ENCODE measurements around the gene NBPF11. TPM values are rescaled to one million over a fixed set of nuclear protein-coding genes. Genes with fewer than 3 reads are reported as not detected.

NBPF11 gene
- total and polyA plus RNA-seq, 2 of the 8 experiments (the other 6 are each of a cell fraction or from before 2014, with no cell fraction given): 8.7 to 9.2 TPM

DNA sequence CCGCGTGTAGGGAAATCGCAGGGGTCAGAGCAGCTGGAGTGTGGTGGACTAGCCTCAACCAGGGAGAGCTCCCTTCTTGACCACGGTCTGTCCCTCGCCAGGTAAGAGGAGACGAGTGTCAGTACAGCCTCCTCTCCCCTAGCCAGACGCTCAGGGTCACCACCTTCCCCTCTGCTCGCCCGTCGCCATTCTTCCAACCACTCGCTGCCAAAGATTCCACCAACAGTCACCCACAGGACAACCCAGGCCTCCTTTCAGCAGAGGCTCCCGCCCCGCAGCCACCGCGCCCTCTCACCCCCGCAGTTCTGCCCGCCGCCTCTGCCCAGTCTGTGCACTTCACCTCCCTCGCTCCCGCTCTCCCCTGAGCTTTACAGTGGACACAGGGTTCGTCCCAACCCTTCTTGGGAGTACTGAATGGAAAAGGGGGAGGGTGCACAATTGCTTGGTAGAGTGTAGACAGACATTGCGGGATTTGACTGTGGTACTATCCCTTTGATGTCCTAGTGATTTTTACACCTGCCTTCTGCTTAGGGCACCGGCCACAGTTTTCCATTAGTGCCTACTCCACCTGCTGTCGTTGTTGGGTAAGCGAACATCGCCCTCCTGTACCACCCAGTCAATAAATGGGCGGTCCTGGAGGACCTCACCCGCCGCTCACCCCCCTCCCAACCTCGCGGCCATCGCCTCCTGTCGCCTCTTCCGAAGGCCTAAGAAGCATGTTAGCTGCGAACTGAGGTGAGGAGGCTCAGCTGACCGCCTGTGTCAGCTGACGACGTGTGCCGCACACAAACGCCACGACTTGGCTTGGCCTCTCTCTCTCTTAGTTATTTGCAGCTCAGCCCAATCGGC lies 9.2 kb upstream of the NBPF11 start (continued):
- TF ChIP-seq, protein P1, sequence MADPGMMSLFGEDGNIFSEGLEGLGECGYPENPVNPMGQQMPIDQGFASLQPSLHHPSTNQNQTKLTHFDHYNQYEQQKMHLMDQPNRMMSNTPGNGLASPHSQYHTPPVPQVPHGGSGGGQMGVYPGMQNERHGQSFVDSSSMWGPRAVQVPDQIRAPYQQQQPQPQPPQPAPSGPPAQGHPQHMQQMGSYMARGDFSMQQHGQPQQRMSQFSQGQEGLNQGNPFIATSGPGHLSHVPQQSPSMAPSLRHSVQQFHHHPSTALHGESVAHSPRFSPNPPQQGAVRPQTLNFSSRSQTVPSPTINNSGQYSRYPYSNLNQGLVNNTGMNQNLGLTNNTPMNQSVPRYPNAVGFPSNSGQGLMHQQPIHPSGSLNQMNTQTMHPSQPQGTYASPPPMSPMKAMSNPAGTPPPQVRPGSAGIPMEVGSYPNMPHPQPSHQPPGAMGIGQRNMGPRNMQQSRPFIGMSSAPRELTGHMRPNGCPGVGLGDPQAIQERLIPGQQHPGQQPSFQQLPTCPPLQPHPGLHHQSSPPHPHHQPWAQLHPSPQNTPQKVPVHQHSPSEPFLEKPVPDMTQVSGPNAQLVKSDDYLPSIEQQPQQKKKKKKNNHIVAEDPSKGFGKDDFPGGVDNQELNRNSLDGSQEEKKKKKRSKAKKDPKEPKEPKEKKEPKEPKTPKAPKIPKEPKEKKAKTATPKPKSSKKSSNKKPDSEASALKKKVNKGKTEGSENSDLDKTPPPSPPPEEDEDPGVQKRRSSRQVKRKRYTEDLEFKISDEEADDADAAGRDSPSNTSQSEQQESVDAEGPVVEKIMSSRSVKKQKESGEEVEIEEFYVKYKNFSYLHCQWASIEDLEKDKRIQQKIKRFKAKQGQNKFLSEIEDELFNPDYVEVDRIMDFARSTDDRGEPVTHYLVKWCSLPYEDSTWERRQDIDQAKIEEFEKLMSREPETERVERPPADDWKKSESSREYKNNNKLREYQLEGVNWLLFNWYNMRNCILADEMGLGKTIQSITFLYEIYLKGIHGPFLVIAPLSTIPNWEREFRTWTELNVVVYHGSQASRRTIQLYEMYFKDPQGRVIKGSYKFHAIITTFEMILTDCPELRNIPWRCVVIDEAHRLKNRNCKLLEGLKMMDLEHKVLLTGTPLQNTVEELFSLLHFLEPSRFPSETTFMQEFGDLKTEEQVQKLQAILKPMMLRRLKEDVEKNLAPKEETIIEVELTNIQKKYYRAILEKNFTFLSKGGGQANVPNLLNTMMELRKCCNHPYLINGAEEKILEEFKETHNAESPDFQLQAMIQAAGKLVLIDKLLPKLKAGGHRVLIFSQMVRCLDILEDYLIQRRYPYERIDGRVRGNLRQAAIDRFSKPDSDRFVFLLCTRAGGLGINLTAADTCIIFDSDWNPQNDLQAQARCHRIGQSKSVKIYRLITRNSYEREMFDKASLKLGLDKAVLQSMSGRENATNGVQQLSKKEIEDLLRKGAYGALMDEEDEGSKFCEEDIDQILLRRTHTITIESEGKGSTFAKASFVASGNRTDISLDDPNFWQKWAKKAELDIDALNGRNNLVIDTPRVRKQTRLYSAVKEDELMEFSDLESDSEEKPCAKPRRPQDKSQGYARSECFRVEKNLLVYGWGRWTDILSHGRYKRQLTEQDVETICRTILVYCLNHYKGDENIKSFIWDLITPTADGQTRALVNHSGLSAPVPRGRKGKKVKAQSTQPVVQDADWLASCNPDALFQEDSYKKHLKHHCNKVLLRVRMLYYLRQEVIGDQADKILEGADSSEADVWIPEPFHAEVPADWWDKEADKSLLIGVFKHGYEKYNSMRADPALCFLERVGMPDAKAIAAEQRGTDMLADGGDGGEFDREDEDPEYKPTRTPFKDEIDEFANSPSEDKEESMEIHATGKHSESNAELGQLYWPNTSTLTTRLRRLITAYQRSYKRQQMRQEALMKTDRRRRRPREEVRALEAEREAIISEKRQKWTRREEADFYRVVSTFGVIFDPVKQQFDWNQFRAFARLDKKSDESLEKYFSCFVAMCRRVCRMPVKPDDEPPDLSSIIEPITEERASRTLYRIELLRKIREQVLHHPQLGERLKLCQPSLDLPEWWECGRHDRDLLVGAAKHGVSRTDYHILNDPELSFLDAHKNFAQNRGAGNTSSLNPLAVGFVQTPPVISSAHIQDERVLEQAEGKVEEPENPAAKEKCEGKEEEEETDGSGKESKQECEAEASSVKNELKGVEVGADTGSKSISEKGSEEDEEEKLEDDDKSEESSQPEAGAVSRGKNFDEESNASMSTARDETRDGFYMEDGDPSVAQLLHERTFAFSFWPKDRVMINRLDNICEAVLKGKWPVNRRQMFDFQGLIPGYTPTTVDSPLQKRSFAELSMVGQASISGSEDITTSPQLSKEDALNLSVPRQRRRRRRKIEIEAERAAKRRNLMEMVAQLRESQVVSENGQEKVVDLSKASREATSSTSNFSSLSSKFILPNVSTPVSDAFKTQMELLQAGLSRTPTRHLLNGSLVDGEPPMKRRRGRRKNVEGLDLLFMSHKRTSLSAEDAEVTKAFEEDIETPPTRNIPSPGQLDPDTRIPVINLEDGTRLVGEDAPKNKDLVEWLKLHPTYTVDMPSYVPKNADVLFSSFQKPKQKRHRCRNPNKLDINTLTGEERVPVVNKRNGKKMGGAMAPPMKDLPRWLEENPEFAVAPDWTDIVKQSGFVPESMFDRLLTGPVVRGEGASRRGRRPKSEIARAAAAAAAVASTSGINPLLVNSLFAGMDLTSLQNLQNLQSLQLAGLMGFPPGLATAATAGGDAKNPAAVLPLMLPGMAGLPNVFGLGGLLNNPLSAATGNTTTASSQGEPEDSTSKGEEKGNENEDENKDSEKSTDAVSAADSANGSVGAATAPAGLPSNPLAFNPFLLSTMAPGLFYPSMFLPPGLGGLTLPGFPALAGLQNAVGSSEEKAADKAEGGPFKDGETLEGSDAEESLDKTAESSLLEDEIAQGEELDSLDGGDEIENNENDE (IDR thresholded peaks at IDR 0.05; ENCODE audit: insufficient replicate concordance, low read length): no peak
- TF ChIP-seq FOSL1 (IDR thresholded peaks at IDR 0.05; ENCODE audit: insufficient read depth, low read depth, low read length) (no peak), KDM4A (IDR thresholded peaks at IDR 0.05; ENCODE audit: low read depth, low read length, severe bottlenecking) (no peak), SP4 (IDR thresholded peaks at IDR 0.05; ENCODE audit: low read length) (no peak), SP1 (IDR thresholded peaks at IDR 0.05; ENCODE audit: low read depth, low read length) (no peak), TBP (IDR thresholded peaks at IDR 0.05; ENCODE audit: low read depth, low read length) (no peak), RFX5 (IDR thresholded peaks at IDR 0.05; ENCODE audit: borderline replicate concordance, low read depth, low read length) (no peak), SIN3A (conservative IDR thresholded peaks at IDR 0.05 in 1 of 2, IDR thresholded peaks at IDR 0.05 in 1 of 2; ENCODE audit: low read depth in 1 of 2, low read length in 2 of 2) (no peak)
- TF ChIP-seq, protein P2, sequence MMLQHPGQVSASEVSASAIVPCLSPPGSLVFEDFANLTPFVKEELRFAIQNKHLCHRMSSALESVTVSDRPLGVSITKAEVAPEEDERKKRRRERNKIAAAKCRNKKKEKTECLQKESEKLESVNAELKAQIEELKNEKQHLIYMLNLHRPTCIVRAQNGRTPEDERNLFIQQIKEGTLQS (IDR thresholded peaks at IDR 0.05; ENCODE audit: insufficient read depth, low read depth, low read length): no peak

Data from H1 (cell line).